Colonic mucosa (tissue), 4 donors: Measurements from ENCODE around the gene PALS1. TPM values are rescaled to one million over a fixed set of nuclear protein-coding genes. Genes with fewer than 3 reads are reported as not detected.
"Not testable (repeated sequence)": the region's sequence is repeated elsewhere in the genome, so short reads cannot be mapped to it uniquely, and the experiment has no call there.

Source experiments
- DNase-seq: peaks from one replicate; pipeline ENCODE4 v3.0.0-alpha.2; 2020
- H3K27ac ChIP-seq: fragments of 200-600 bp; one replicate; pipeline ENCODE4 v1.8.0; 2021
- H3K27me3 ChIP-seq: fragments of 200-600 bp; one replicate; pipeline ENCODE4 v1.8.0; 2021
- H3K36me3 ChIP-seq: fragments of 200-600 bp; one replicate; pipeline ENCODE4 v1.8.0; 2021
- H3K4me1 ChIP-seq: fragments of 200-600 bp; one replicate; pipeline ENCODE4 v1.8.0; 2021; ENCODE audit warnings: mild to moderate bottlenecking
- H3K4me3 ChIP-seq: fragments of 200-600 bp; one replicate; pipeline ENCODE4 v1.8.0; 2021
- H3K9ac ChIP-seq, 2 donors: one replicate each; pipeline ENCODE4 v1.7.0; 2013; ENCODE audit warnings: control low read depth in 2 of 2, low read depth in 2 of 2, low read length in 2 of 2
- H3K9me3 ChIP-seq: fragments of 200-600 bp; one replicate; pipeline ENCODE4 v1.8.0; 2021
- intact Hi-C: fragments of 100-400 bp; cut with DNase I; formaldehyde crosslinking; loops from one replicate; pipeline ENCODE4 v1.14.1; 2022
- total RNA-seq, 2 donors: library from RNA; stranded (reverse); fragmentation: NEBNext Ultra II Directional in 1 of 2; extraction: Animal tissue kit (Norgen Biotek cat#: 25700) in 1 of 2; gene quantifications; one replicate each; pipeline ENCODE4 v1.2.1, GENCODE V29; 2021
- TF ChIP-seq, protein P1 (sequence below): fragments of 200-600 bp; IDR thresholded peaks from one replicate; pipeline ENCODE4 v1.8.0; 2022; ENCODE audit warnings: antibody characterized with exemption, mild to moderate bottlenecking
- donor health status: healthy.
- donor health status: DM: no; HTN: no; CAD: no.
- donor health status: DM: no; HTN: no; CAD: no.

PALS1 gene
- total RNA-seq, 2 donors from 2014 or later = 35.5 to 45.2 TPM

GRCh38 chr14:67267576-67268328 is 26.5 kb downstream of the PALS1 start:
- H3K4me1 ChIP-seq = no peaks in the 10 kb centered on the region
- H3K27ac ChIP-seq = no peak overlapping the region
- TF ChIP-seq, protein P1, sequence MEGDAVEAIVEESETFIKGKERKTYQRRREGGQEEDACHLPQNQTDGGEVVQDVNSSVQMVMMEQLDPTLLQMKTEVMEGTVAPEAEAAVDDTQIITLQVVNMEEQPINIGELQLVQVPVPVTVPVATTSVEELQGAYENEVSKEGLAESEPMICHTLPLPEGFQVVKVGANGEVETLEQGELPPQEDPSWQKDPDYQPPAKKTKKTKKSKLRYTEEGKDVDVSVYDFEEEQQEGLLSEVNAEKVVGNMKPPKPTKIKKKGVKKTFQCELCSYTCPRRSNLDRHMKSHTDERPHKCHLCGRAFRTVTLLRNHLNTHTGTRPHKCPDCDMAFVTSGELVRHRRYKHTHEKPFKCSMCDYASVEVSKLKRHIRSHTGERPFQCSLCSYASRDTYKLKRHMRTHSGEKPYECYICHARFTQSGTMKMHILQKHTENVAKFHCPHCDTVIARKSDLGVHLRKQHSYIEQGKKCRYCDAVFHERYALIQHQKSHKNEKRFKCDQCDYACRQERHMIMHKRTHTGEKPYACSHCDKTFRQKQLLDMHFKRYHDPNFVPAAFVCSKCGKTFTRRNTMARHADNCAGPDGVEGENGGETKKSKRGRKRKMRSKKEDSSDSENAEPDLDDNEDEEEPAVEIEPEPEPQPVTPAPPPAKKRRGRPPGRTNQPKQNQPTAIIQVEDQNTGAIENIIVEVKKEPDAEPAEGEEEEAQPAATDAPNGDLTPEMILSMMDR = no peak
- intact Hi-C loops = no loop called here
- H3K9me3 ChIP-seq = no peaks in the 10 kb centered on the region
- H3K9ac ChIP-seq = no peak overlapping the region
- no peaks in the 10 kb centered on the region for H3K27me3 ChIP-seq
- H3K36me3 ChIP-seq = no peaks in the 10 kb centered on the region
- no peak for DNase-seq
- no peak overlapping the region for H3K4me3 ChIP-seq

DNA sequence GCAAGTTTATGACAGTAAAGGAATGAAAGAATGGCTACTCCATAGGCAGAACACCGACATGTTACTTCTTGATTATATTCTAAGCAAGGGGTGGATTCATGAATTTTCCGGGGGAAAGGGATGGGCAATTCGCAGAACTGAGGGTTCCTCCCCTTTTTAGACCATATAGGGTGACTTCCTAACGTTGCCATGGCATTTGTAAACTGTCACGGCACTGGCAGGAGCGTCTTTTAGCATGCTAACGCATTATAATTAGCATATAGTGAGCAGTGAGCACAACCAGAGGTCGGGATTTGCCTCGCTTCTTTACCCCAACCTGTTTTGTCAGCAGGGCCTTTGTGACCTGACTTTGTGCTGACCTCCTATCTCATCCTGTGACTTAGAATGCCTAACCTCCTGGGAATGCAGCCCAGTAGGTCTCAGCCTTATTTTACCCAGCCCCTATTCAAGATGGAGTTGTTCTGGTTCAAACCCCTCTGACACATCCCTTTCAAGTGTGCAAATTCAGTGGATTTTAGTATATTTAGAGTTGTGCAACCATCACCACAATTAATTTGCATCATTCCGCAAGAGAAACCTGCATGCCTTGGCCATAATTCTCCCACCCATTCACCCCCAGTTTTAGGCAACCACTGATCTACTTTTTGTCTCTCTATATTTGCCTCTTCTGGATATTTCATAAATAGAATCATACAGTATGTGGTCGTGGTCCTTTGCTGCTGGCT is 27.4 kb downstream of the PALS1 start:
- Histone ChIP-seq H3K9me3 (no peaks in the 10 kb centered on the region), H3K27me3 (no peaks in the 10 kb centered on the region), H3K27ac (no peak overlapping the region), H3K4me3 (no peak overlapping the region), H3K36me3 (no peaks in the 10 kb centered on the region), H3K9ac (no peak overlapping the region), H3K4me1 (no peaks in the 10 kb centered on the region)
- intact Hi-C loops = no loop called here
- DNase-seq = no peak
- TF ChIP-seq, protein P1 = no peak

DNA sequence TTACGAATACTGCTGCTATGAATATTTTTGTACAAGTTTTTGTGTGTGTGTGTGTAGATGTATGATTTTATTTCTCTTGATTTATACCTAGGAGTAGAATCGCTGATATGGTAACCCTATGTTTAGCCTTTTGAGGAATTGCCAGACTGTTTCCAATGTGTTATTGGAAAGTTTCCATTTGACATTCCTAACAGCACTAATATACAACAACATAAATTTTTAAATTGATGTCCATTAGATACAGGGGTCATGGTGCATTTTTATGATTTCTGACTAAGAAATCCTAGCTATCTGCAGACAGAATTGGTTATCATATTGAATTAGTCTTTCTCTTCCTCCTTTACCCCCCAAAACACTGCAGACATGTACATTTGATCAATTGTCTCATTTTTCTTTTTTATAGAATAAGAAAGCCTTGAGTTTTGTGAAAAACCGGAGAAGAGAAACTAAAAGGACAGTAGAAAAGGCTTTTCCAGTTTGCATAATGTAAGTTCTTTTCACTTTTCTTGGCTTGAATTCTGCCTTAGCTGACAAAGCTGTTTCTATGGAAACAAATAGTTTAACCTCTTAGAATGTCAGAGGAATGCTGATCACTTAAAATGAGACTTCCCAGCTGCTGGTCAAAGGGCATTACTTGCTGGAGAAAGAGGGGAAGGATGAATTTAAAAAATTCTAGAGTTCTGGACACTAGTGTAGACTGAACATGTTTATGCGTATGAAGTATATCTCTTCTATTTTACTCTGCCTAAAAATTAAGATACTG is 28.2 kb downstream of the PALS1 start:
- intact Hi-C loops = no loop called here
- Histone ChIP-seq H3K9me3 (no peaks in the 10 kb centered on the region), H3K27me3 (no peaks in the 10 kb centered on the region), H3K4me1 (no peaks in the 10 kb centered on the region), H3K4me3 (no peak overlapping the region), H3K27ac (peak overlapping the region; percentile 18), H3K9ac (no peak overlapping the region), H3K36me3 (no peaks in the 10 kb centered on the region)
- TF ChIP-seq, protein P1 = no peak
- no peak for DNase-seq

DNA sequence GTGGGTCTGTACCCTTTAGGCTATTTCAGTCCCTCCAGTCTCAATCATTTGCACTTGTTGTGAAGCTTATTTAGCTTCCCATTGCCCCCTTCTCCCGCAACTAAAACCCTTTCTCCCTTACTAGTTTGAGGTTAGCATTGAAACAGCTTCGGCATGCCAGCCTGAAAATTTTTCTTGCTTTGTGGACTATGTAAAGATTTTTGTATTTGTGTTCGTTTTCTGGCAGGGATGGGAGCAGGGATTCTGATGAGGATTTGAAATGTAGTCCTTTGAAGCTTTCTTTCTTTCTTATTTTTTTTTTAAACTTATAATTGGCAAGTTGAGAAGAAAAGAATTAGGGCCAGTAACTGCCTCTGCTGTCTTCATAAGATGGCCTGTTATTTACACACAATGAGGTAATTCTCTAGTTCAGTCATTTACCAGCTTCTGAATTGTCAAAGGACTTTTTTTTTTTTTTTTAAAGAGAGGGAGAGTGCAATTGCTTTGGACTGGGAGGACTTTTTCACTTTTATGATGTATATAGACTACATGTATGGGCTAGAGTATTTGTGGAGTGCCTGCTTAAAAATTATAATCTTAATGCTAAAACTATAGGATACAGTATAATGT is 29.0 kb downstream of the PALS1 start:
- peak overlapping the region; percentile 18 for H3K27ac ChIP-seq
- no peak overlapping the region for H3K9ac ChIP-seq
- intact Hi-C loops = no loop called here
- H3K4me1 ChIP-seq = no peaks in the 10 kb centered on the region
- H3K9me3 ChIP-seq = no peaks in the 10 kb centered on the region
- H3K27me3 ChIP-seq = no peaks in the 10 kb centered on the region
- no peak for DNase-seq
- no peaks in the 10 kb centered on the region for H3K36me3 ChIP-seq
- H3K4me3 ChIP-seq = no peak overlapping the region
- TF ChIP-seq, protein P1 = no peak

GRCh38 chr14:67270933-67271332 is 29.7 kb downstream of the PALS1 start:
- DNase-seq = no peak
- Histone ChIP-seq H3K27me3 (no peaks in the 10 kb centered on the region), H3K4me1 (no peaks in the 10 kb centered on the region), H3K9ac (no peak overlapping the region), H3K27ac (no peak overlapping the region), H3K4me3 (no peak overlapping the region), H3K9me3 (no peaks in the 10 kb centered on the region), H3K36me3 (no peaks in the 10 kb centered on the region)
- TF ChIP-seq, protein P1 = no peak
- intact Hi-C loops = no loop called here

DNA sequence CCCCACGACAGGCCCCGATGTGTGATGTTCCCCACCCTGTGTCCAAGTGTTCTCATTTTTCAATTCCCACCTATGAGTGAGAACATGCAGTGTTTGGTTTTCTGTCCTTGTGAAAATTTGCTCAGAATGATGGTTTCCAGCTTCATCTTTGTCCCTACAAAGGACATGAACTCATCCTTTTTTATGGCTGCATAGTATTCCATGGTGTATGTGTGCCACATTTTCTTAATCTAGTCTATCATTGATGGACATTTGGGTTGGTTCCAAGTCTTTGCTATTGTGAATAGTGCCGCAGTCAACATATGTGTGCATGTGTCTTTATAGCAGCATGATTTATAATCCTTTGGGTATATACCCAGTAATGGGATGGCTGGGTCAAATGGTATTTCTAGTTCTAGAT is 32.0 kb downstream of the PALS1 start:
- H3K4me3 ChIP-seq, H3K27ac ChIP-seq, H3K27me3 ChIP-seq, DNase-seq, H3K36me3 ChIP-seq, intact Hi-C loops, H3K9me3 ChIP-seq, H3K4me1 ChIP-seq, H3K9ac ChIP-seq: not testable (repeated sequence)
